Esophagus squamous epithelium (tissue), 4 donors: ENCODE measurements around the gene SLC35F3.

Source experiments
- CTCF ChIP-seq, 6 experiments: fragments of 450-650 bp in 4 of 6; fragments of 200-600 bp in 2 of 6; sonication (generic) in 2 of 6; IDR thresholded peaks; one replicate each; pipeline ENCODE4 v1.5.1; 2016 to 2019; ENCODE audit warnings: antibody characterized with exemption in 6 of 6, mild to moderate bottlenecking in 4 of 6, moderate library complexity in 4 of 6
- POLR2A ChIP-seq, 4 donors: fragments of 450-650 bp; IDR thresholded peaks; one replicate each; pipeline ENCODE4 v1.6.1; 2017; ENCODE audit warnings: antibody characterized with exemption in 4 of 4, mild to moderate bottlenecking in 4 of 4, moderate library complexity in 3 of 4

DNA sequence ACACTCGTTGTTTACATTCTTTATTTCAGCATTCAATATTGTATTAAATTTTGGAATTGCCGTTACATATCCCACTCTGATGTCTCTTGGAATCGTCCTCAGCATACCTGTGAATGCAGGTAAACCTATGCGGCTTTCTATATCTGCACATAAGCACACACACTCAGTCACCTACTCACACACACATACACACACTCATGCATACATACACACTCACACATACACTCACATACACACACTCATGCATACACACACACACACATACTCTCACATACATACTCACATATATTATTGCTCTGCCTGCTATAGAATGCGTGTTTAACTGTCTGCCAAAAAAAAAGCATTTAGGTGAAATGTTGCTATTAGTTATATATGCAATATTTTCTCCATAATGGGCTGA lies 415.6 kb downstream of the SLC35F3 start:
- TF ChIP-seq CTCF (IDR thresholded peaks at IDR 0.05) (no peak), POLR2A (IDR thresholded peaks at IDR 0.05) (no peak)
